Measurements from ENCODE around the gene FRG2C.
"Not testable (repeated sequence)": the region's sequence is repeated elsewhere in the genome, so short reads cannot be mapped to it uniquely, and the experiment has no call there.

FRG2C gene

GRCh38 chr3:75664028-75664427 is at the start of gene FRG2C:
FRG2C (plus strand) TSS chr3:75664328; CDS start chr3:75664380, 52 bp downstream.
- peaks cover 15% of the 10 kb centered on the region for H3K9me3 Mint-ChIP-seq
- H3K36me3 Mint-ChIP-seq (ENCODE audit: low read depth); DNase-seq; H3K4me3 Mint-ChIP-seq; H3K27ac Mint-ChIP-seq; H3K4me1 Mint-ChIP-seq (ENCODE audit: low read depth): not testable (repeated sequence)
- peaks cover 57% of the 10 kb centered on the region for H3K27me3 Mint-ChIP-seq

GRCh38 chr3:75618666-75619305 is 45.3 kb upstream of the FRG2C start:
- H3K9me3 Mint-ChIP-seq; H3K36me3 Mint-ChIP-seq (ENCODE audit: low read depth); H3K4me3 Mint-ChIP-seq; H3K27ac Mint-ChIP-seq; H3K4me1 Mint-ChIP-seq (ENCODE audit: low read depth); DNase-seq: not testable (repeated sequence)
- peaks cover 47% of the 10 kb centered on the region for H3K27me3 Mint-ChIP-seq

GRCh38 chr3:75619481-75620031 is 44.6 kb upstream of the FRG2C start:
- not testable (repeated sequence) for H3K4me1 Mint-ChIP-seq (ENCODE audit: low read depth); H3K9me3 Mint-ChIP-seq; H3K27ac Mint-ChIP-seq; H3K36me3 Mint-ChIP-seq (ENCODE audit: low read depth); DNase-seq; H3K4me3 Mint-ChIP-seq
- H3K27me3 Mint-ChIP-seq, result peaks cover 47% of the 10 kb centered on the region

GRCh38 chr3:75621772-75622171 is 42.4 kb upstream of the FRG2C start:
- not testable (repeated sequence) for H3K4me3 Mint-ChIP-seq; H3K4me1 Mint-ChIP-seq (ENCODE audit: low read depth); H3K9me3 Mint-ChIP-seq; DNase-seq; H3K27ac Mint-ChIP-seq; H3K36me3 Mint-ChIP-seq (ENCODE audit: low read depth)
- H3K27me3 Mint-ChIP-seq, result peaks cover 47% of the 10 kb centered on the region

- not testable (repeated sequence) for H3K36me3 Mint-ChIP-seq (ENCODE audit: low read depth); H3K4me3 Mint-ChIP-seq; H3K4me1 Mint-ChIP-seq (ENCODE audit: low read depth); DNase-seq; H3K9me3 Mint-ChIP-seq; H3K27ac Mint-ChIP-seq
- peaks cover 33% of the 10 kb centered on the region for H3K27me3 Mint-ChIP-seq
Measured at GRCh38 chr3:75623656-75624055, 40.5 kb upstream of the FRG2C start.

- not testable (repeated sequence) for H3K27me3 Mint-ChIP-seq; H3K4me1 Mint-ChIP-seq (ENCODE audit: low read depth); H3K36me3 Mint-ChIP-seq (ENCODE audit: low read depth); H3K27ac Mint-ChIP-seq; H3K4me3 Mint-ChIP-seq; DNase-seq; H3K9me3 Mint-ChIP-seq
Measured at GRCh38 chr3:75630887-75631535, 33.1 kb upstream of the FRG2C start.

GRCh38 chr3:75631541-75631940 is 32.6 kb upstream of the FRG2C start:
- Mint-ChIP-seq H3K4me1 (ENCODE audit: low read depth) (no peaks in the 10 kb centered on the region), H3K36me3 (ENCODE audit: low read depth) (no peaks in the 10 kb centered on the region), H3K9me3 (no peaks in the 10 kb centered on the region), H3K4me3 (no peak overlapping the region), H3K27me3 (no peaks in the 10 kb centered on the region), H3K27ac (no peak overlapping the region)
- no peak for DNase-seq

GRCh38 chr3:75638947-75639346 is 25.2 kb upstream of the FRG2C start:
- peaks cover 22% of the 10 kb centered on the region for H3K4me1 Mint-ChIP-seq (ENCODE audit: low read depth)
- H3K36me3 Mint-ChIP-seq (ENCODE audit: low read depth); DNase-seq; H3K27me3 Mint-ChIP-seq; H3K27ac Mint-ChIP-seq; H3K4me3 Mint-ChIP-seq; H3K9me3 Mint-ChIP-seq: not testable (repeated sequence)

GRCh38 chr3:75641107-75641517 is 23.0 kb upstream of the FRG2C start:
- peak; percentile 67 for DNase-seq
- not testable (repeated sequence) for H3K36me3 Mint-ChIP-seq (ENCODE audit: low read depth); H3K9me3 Mint-ChIP-seq; H3K27me3 Mint-ChIP-seq; H3K27ac Mint-ChIP-seq
- Mint-ChIP-seq H3K4me3 (peak overlapping the region; percentile 82), H3K4me1 (ENCODE audit: low read depth) (peaks cover 22% of the 10 kb centered on the region)

GRCh38 chr3:75643031-75643800 is 20.9 kb upstream of the FRG2C start:
- H3K27ac Mint-ChIP-seq; H3K36me3 Mint-ChIP-seq (ENCODE audit: low read depth); H3K27me3 Mint-ChIP-seq; H3K4me3 Mint-ChIP-seq; H3K9me3 Mint-ChIP-seq; DNase-seq: not testable (repeated sequence)
- peaks cover 22% of the 10 kb centered on the region for H3K4me1 Mint-ChIP-seq (ENCODE audit: low read depth)

GRCh38 chr3:75645548-75645947 is 18.6 kb upstream of the FRG2C start:
- H3K4me1 Mint-ChIP-seq (ENCODE audit: low read depth), result peaks cover 22% of the 10 kb centered on the region
- not testable (repeated sequence) for H3K9me3 Mint-ChIP-seq; H3K27ac Mint-ChIP-seq; H3K27me3 Mint-ChIP-seq; DNase-seq; H3K4me3 Mint-ChIP-seq; H3K36me3 Mint-ChIP-seq (ENCODE audit: low read depth)

GRCh38 chr3:75650191-75650590 is 13.9 kb upstream of the FRG2C start:
- Mint-ChIP-seq H3K4me3 (no peak overlapping the region), H3K36me3 (ENCODE audit: low read depth) (no peaks in the 10 kb centered on the region), H3K4me1 (ENCODE audit: low read depth) (no peaks in the 10 kb centered on the region)

GRCh38 chr3:75655101-75655904 is 8.8 kb upstream of the FRG2C start:
- not testable (repeated sequence) for H3K36me3 Mint-ChIP-seq (ENCODE audit: low read depth); H3K4me3 Mint-ChIP-seq; H3K27ac Mint-ChIP-seq; H3K9me3 Mint-ChIP-seq; H3K4me1 Mint-ChIP-seq (ENCODE audit: low read depth); DNase-seq
- peaks cover 41% of the 10 kb centered on the region for H3K27me3 Mint-ChIP-seq

More at GRCh38 chr3:75650191-75650590, 13.9 kb upstream of the FRG2C start:
- Mint-ChIP-seq H3K9me3 (no peaks in the 10 kb centered on the region), H3K27ac (no peak overlapping the region), H3K27me3 (peaks cover 10% of the 10 kb centered on the region)
- DNase-seq, result no peak

- not testable (repeated sequence) for H3K4me1 Mint-ChIP-seq (ENCODE audit: low read depth); H3K4me3 Mint-ChIP-seq; DNase-seq; H3K36me3 Mint-ChIP-seq (ENCODE audit: low read depth); H3K9me3 Mint-ChIP-seq; H3K27ac Mint-ChIP-seq
- peaks cover 48% of the 10 kb centered on the region for H3K27me3 Mint-ChIP-seq
Measured at GRCh38 chr3:75655956-75656355, 8.2 kb upstream of the FRG2C start.

Data from activated T-cell treated with anti-CD3 and anti-CD28 coated beads, Interleukin-2, amount 50 U/mL, for 24 hours (primary cell).